HPDE6-E6E7 (cell line): ENCODE data around the gene ALG5.

Experiments
- DNase-seq: peaks from one replicate; pipeline ENCODE4 v3.0.0; 2011; ENCODE audit warnings: missing footprints; ENCODE audit errors: extremely low spot score

Gene ALG5

GRCh38 chr13:36915896-36916640 is 83.1 kb downstream of the ALG5 start:
- DNase-seq = no peak

GRCh38 chr13:36915106-36915505 is 84.0 kb downstream of the ALG5 start:
- no peak for DNase-seq

GRCh38 chr13:36914648-36915047 is 84.5 kb downstream of the ALG5 start:
- DNase-seq = no peak

- no peak for DNase-seq
These were observed 85.7 kb downstream of the ALG5 start for GRCh38 chr13:36913463-36913862.

- no peak for DNase-seq
These were observed 86.2 kb downstream of the ALG5 start for GRCh38 chr13:36912973-36913372.

GRCh38 chr13:36912369-36912768 is 86.8 kb downstream of the ALG5 start:
- DNase-seq = no peak

- DNase-seq = no peak
These were observed 88.6 kb downstream of the ALG5 start for GRCh38 chr13:36910545-36910944.

GRCh38 chr13:36907821-36908220 is 91.3 kb downstream of the ALG5 start:
- no peak for DNase-seq

GRCh38 chr13:36907266-36907665 is 91.9 kb downstream of the ALG5 start:
- no peak for DNase-seq

GRCh38 chr13:36905944-36906343 is 93.2 kb downstream of the ALG5 start:
- DNase-seq = no peak

- DNase-seq = no peak
These were observed 95.1 kb downstream of the ALG5 start for GRCh38 chr13:36903925-36904595.
